GM19035 (cell line): Measurements from ENCODE around the gene TNIK.
"Not testable (repeated sequence)": the region's sequence is repeated elsewhere in the genome, so short reads cannot be mapped to it uniquely, and the experiment has no call there.

ENCODE experiments used
- ATAC-seq: cut with Tn5 transposase; IDR thresholded peaks from one replicate; pipeline ENCODE4 v1.9.1; 2021; ENCODE audit not compliant: unreplicated experiment

TNIK gene

GRCh38 chr3:171447579-171447891 lies 12.7 kb downstream of the TNIK start:
- not testable (repeated sequence) for ATAC-seq

DNA sequence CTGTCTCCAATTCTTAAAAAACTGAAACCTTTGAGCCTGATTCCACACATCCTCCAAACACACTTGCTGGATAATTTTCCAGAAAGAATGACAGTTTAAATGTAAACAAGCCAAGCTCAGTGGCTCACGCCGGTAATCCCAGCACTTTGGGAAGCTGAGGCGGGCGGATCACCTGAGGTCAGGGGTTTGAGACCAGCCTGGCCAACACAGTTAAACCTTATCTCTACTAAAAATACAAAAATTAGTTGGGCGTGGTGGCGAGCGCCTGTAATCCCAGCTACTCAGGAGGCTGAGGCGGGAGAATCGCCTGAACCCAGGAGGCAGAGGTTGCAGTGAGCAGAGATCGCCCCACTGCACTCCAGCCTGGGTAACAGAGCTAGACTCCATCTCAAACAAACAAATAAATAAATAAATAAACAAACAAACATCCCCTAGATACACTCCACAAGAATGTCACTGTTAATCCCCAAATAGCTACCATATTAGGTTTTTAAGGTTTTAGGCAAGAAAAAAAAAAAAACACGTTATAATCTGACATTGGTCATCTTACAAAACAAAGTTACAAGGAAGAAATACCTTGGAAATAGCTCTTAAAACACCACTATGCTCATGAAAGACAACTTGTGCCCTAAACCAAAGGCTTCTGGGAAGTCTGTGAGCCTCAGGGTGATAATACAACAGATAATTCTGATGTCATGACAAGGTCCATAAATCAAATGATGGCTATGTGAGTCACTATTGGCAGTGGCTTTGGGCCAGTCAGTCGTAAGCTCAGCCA lies 13.2 kb downstream of the TNIK start:
- ATAC-seq: no peak

- ATAC-seq: no peak
Measured at GRCh38 chr3:171446301-171446700, 13.9 kb downstream of the TNIK start.

DNA sequence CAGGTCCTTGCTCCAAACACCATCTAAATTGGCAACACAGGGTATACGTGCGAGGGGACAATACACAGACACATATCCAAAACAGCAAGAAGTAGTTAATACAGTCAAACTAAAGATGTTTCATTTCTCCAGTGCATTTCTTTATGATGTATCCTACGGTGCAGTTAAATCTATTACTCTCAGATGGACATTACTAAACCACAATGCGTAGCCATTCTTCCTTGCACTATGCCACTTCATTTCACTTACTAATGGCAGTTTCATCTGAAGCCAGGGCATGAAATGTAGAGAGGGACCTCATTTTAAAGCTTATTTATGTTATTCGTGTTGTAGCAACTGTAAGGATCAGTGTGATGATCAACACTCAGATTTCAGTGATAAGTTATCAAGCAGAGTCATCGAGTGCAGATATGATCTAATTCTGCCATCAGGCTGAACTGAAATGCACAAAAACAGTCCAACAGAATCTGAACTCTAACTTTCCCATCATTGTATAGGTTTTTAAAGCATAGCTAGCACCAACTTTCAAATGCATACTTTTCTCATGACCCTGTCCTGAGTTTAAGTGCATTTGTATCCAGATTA lies 14.5 kb downstream of the TNIK start:
- no peak for ATAC-seq

- ATAC-seq: no peak
Measured at GRCh38 chr3:171444001-171444690, 16.1 kb downstream of the TNIK start.

DNA sequence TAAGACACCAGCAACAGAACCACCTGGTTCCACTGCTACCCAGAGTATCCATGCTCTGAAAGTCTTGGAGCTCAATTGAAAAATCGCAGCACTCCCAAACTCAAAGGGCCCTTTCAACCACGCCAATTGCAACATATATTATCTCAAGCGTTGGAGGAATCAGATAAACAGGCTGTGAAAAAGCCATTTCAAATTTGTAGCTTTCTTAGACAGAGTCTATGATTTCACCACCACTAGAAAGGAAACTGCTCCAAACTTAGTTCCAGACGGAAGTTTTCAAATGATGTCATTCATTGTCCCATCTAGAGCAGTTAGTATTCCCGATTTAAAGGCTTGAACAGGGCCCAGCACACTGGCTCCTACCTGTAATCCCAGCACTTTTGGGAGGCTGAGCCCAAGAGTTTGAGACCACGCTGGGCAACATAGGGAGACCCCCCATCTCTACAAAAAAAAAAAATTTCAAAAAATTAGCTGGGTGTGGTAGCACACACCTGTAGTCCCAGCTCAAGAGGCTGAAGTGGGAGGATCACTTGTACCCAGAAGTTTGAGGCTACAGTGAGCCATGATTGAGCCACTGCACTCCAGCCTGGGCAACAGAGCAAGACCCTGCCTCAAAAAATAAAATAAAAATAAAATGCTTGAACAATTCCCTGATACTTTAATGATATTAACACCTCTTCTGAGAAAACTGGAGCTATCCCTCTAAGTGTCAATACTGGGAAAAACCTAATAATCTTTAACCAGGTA lies 16.8 kb downstream of the TNIK start:
- no peak for ATAC-seq

- ATAC-seq: no peak
Measured at GRCh38 chr3:171442184-171442583, 18.0 kb downstream of the TNIK start.

DNA sequence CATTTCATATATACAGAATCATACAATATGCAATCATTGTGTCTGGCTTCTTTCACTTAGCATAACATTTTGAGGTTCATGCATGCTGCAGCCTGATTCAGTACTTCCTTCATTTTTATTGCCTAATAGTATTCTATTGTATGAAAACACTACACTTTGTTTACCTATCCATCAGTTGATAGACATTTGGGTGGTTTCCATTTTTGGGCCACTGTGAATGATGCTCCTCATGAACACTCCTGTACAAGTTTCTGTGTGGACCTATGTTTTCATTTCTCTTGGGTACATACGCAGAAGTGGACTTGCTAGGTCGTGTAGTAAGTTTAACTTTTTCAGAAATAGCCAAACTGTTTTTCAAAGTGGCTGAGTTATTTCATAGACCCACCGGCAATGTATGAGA lies 18.8 kb downstream of the TNIK start:
- no peak for ATAC-seq

GRCh38 chr3:171439996-171440395 lies 20.2 kb downstream of the TNIK start:
- no peak for ATAC-seq

- no peak for ATAC-seq
Measured at GRCh38 chr3:171437115-171437756, 23.0 kb downstream of the TNIK start.

GRCh38 chr3:171436380-171436779 lies 23.8 kb downstream of the TNIK start:
- ATAC-seq: no peak

DNA sequence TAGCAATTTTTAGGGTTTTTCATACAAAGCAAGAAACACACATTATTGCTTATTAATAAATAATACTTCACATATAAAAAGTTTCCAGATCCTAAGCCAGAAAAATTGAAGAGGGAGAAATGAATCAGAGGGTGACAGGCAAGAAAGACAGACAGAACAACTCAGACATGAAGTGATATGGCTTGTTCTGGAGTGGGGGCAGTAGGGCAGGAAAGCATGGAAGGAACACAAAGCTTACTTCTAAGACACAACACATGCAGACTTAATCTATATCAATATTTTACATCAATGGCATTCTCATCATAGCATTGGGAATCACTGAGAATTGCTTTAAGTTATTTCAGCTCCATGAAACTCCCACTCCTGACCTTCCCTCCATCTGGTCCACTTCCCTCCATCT lies 24.4 kb downstream of the TNIK start:
- no peak for ATAC-seq

DNA sequence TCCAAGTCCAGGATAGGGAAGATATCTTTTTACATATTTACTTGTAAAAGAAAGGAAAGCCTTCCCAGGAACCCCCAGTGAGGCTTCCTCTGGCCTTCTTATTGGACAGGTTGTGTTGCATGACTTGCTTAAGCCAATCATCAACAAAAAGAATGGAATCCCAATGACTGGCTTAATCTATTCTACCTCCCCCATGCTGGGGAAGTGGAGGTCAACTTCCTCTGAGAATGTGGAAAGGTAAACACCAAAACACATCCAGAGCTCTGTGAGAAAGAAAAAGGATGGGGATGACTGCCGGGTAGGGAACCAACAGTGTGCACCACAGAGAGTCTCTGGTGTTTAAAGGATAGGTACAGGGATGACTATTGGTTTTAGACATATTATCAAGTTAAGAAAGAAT lies 25.1 kb downstream of the TNIK start:
- no peak for ATAC-seq

DNA sequence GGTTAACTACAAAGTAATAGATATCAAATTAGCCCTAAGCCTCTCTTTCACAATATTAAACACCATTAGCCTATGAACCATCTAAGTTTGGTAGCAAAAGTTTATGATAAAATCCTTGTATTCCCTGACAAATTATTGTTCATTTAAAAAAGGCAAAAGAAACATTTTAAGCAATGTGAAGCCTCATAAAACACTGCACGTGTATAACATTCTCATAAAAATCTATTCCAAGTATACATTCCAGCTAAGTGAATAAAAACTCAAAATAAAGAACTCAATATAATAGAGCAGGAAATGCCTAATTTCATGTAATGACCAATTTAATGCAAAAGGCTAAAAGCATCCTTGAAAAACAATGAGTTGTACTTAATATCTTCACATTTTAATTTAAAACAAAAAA lies 27.7 kb downstream of the TNIK start:
- ATAC-seq: no peak

GRCh38 chr3:171431550-171431949 lies 28.7 kb downstream of the TNIK start:
- no peak for ATAC-seq

DNA sequence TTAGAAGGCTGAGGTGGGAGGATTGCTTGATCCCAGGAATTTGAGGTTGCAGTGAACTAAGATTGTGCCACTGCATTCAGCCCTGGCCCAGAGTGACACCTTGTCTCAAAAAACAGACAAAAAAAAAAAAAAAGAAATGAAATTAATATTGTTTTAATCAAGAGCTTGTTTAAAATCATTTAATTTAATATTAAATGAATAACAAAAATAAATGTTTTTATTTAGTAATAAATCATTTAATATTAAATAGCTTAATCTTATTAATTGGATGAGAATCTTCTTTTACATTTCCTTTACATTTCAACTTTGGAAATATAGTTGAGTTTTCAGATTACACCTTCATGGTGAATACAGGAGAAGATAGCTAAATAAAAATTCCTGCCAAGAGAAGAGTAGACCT lies 29.7 kb downstream of the TNIK start:
- no peak for ATAC-seq

GRCh38 chr3:171429635-171430034 lies 30.6 kb downstream of the TNIK start:
- no peak for ATAC-seq

DNA sequence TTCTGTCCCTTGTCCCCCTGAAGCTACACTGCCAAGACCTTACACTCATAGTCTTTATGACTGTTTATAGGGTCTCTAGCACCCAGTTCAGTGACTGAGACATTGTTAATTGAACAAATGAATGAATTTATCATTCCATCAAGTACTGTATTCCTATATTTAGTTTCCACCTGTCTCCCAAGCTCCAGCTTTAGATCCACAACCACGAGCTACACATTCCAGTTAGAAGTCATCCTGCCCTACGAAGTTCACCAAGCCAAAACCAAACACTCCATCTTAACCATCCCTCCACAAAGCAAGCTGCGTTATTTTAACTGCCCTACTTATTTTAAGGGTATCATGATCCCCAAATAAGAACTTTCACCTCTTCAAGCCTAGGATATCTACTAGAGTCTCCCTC lies 31.3 kb downstream of the TNIK start:
- no peak for ATAC-seq

- ATAC-seq: no peak
Measured at GRCh38 chr3:171428321-171428787, 31.9 kb downstream of the TNIK start.

DNA sequence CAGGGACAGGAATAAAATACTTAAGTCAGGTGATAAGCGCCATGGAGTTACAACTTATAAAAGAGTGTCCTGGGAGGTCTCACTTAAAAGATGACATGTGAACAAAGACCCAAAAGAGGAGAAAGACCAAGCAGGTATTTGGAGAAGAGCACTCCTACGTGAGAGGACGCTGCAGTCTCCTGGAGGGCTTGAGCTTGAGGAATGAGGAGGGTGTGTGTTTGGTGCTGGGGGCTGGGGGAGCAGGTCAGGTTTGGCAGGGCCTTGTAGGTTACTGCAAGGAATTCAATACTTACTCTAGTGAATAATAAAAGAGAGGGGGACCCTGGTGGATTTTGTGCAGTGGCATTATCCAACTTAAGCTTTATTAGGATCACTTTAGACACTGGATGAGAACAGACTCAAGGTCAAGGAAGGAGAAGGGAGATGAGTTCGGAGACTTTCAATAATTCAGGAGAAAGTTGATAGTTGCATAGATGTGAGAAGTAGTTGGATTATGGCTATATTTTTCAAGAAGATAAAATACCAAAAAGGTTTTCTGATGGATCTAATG lies 32.4 kb downstream of the TNIK start:
- no peak for ATAC-seq

GRCh38 chr3:171424063-171424462 lies 36.1 kb downstream of the TNIK start:
- not testable (repeated sequence) for ATAC-seq
